RKO (cell line): ENCODE results near the gene SLC51A.

Experiments
- DNase-seq: peaks from one replicate; pipeline ENCODE4 v3.0.0-alpha.2; 2016; ENCODE audit warnings: low spot score

SLC51A gene

DNA sequence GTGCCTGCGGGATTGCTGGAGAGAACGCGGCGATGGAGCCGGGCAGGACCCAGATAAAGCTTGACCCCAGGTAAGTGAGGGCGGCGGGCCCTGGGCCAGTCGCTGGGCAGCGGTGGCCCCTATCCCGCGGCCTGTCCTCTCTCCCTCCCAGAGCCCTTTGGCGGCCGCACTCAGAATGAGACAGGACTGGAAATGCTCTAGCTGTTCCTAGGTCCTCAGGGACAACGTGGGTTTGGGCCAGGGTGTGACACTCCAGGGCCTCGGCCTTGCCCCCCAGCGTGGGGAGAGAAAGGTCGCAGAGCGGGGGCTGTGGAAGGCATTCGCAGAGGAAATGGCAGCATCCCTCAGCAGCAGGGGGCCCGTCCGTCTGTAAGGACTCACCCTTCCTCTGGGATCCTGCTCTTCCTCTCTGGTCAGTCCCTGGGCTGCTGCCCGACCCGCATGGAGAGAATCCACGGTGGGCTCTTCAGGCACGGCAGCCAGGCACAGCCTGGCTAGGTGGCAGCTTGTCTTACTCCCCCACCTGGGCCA lies 412 bp downstream of the SLC51A start:
- no peak for DNase-seq

DNA sequence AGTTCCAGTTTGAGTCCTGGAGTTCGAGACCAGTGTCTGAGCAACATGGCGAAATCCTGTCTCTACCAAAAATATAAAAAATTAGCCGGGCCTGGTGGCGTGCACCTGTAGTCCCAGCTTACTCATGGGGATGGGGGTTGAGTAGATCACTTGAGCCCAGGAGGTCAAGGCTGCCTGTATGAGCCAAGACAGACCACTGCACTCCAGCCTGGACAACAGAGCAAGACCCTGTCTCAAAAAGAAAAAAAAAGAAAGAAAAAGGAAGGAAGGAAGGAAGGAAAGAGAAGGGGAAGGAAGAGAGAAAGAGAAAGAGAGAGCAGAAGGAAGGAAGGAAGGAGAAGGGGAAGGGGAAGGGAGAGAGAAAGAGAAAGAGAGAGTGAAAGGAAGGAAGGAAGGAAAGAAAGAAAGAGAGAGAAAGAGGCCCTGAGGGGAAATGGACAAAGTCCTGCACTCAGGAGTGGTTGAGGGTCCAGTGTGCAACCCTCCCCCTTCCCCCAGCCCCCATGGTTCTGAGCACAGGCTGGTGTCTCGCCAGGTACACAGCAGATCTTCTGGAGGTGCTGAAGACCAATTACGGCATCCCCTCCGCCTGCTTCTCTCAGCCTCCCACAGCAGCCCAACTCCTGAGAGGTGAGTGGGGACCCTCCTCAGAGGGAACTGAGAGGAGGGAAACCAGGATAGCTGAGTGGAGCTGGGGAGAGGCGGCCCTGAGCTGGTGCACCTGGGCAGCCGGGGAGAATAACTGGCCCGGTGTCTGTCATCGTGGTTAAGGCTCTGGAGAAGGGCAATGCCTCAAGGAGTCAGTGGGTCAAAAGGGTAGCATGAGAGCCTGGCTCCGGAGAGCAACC lies 1.2 kb downstream of the SLC51A start:
- no peak for DNase-seq

DNA sequence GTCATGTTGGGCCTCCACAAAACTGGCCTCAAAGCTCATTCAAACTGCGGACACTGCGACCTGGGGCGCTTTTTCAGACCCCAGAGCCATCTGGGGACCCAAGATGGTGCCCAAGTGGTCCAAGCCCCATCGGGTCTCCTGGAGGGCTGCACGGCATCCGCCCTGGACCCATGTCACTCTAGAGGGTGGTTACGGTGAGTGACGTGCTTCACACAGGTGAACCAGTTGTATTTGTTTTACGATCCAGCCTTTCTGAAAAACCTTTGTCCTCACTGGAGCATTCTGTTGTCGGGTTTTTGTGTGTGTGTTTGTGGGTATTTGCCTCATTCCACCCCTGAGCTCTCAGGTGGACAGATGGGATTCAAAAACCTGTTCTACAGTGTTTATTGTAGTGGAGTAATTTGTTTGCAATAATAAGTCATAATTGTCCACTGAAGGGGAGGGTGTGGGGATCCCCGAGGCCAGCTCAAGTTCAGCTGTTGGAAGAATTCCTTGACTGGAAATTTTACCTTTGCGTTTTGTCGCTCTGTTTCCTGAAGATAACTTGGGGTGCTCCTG lies 1.9 kb downstream of the SLC51A start:
- no peak for DNase-seq

DNA sequence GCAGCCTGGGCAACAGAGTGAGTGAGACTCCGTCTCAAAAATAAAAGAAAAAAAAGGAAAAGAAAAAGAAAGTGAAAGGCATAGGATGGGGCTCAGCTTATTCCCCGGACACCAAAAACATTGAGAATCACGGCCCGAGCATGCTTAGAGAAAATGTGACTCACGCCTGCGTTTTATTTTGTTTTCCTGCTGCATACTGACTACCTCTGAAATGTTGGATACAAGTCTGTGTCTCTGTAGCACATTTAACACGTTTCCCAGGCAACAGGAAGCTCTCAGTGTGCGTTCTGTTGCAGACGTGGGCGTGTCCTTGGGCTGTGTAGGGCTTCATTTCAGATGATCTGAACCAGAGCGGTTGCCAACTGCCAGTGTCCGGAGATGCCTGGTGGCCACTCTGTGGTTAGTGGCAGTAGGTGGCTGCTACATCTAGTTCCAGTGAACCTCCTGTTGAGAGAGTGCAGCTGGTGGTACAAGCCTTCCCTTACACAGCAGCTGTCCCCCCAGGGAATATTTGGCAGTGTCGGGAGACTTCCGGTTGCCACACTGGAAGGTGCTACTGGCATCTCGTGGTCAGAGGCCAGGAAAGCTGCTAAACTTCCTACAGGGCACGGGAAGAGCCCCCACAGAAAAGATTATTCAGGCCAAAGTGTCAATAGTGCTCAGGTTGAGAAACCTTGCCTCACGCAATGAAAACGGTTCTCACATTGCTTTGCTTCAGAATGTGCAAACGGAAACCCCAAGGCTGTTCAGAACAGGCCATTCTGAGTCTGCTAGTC lies 3.0 kb downstream of the SLC51A start:
- DNase-seq, result peak; percentile 40

DNA sequence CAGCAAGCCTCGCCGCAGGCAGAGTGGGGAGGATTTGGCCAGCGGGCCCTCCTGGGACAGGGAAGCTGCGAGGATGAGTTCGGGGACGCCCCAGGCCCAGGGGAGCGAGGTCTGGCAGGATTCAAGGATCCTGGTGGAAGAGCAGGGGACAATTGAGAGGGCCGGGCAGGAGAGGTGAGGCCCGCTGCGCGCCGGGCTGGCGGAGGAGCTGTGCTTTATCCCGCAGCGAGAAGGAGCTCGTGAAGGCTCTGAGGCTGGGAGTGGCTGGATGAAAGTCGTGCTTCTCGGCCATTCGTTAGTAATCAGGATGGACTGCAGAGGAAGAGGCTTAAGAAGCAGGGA lies 3.6 kb downstream of the SLC51A start:
- DNase-seq, result no peak

DNA sequence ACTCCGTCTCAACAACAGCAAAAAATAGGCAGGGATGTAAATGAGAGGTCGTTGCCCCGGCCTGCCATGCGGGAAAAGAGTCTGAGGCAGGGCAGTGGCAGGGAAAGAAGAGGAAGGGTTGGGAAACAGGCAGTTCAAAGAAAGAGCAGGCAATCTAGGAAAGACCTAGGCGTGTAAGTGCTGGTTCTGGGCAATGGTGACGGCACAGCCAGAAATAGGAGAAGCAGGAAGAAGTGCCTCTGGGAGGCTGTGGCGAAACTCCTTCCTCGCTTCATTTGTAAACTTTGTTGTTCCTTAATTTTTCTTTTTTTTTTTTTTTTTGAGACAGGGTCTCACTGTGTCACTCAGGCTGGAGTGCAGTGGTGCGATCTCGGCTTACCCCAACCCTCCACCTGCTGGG lies 4.3 kb downstream of the SLC51A start:
- DNase-seq, result no peak

DNA sequence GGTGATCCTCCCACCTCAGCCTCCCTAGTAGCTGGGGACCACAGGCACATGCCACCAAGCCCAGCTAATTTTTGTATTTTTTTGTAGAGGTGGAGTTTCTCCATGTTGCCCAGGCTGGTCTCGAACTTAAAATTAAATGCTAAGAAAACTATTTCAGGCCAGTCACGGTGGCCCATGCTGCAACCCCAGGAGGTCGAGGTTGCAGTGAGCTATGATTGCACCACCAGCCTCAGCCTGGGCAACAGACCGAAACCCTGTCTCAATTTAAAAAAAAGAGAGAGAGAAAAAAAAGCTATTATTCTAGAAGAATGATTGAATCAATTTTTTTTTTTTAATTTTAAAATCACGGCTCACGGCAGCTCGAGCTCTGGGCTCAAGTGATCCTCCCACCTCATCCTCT lies 4.7 kb downstream of the SLC51A start:
- no peak for DNase-seq

DNA sequence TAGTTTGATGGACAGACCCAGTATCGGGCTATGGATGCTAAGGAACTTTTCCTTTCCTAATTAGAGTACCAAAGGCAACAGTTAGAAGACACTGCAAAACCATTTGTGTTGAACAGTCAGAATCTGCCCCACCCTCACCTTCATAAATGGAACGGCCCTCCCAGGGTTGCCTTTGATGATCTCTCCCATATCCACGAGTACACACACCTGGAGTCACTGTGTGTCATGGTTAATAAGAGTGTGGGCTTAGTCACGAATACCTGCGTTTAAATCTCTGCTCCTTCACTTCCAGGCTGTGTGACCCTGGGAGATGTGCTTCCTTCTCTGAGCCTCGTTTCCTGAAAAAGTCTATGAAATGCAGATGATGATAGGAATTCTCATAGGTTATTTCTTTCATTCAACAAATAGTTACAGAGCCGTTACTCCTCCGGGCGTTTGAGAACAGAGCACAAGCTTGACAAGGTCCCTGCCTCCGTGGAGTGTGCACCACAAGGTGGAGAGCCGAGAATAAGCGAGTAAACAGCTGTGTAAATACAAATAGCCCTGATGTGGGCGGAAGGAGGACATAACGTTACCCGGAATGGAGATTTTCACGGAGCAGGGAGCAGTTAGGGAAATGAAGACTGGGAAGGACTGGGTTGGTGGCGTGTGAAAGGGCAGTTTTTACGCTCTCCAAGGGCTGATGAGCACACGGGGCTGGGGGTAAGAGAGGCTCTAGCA lies 6.7 kb downstream of the SLC51A start:
- no peak for DNase-seq

DNA sequence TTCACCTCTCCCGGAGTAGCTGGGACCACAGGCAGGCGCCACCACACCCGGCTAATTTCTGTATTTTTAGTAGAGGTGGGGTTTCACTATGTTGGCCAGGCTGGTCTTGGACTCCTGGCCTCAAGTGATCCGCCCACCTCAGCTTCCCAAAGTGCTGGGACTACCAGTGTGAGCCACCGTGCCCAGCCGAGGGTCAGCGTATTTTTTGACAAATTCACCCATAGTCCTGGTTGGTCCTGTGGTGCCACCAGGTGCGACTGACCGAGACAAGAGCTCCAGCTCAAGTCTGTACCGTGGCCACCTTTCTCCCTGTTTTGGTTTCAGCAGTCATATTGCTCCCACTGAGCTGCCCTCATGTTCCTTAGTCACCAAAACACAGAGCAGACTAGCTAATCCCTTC lies 8.8 kb downstream of the SLC51A start:
- no peak for DNase-seq

DNA sequence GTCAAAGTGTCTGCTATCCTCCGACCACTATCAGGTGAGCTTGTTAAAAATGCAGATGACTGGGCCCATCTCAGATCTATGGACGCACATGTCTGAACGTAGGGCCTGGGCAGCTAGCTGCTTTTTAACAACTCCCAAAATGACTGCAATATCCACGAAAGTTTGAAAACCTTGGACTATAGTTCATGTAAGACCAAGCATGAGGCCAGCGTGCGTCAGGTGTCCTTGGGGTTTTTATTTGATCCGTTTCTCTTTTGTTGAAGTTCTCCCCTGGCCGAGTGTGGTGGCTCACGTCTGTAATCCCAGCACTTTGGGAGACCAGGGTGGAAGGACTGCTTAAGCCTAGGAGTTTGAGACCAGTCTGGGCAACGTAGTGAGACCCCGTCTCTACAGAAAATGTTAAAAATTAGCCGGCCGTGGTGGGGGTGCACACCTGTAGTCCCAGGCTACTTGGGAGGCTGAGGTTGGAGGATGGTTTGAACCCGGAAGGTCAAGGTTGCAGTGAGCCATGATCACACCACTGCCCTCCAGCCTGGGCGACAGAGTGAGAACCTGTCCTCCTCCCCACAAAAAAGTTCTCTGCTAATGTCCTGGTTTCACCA lies 9.5 kb downstream of the SLC51A start:
- no peak for DNase-seq

DNA sequence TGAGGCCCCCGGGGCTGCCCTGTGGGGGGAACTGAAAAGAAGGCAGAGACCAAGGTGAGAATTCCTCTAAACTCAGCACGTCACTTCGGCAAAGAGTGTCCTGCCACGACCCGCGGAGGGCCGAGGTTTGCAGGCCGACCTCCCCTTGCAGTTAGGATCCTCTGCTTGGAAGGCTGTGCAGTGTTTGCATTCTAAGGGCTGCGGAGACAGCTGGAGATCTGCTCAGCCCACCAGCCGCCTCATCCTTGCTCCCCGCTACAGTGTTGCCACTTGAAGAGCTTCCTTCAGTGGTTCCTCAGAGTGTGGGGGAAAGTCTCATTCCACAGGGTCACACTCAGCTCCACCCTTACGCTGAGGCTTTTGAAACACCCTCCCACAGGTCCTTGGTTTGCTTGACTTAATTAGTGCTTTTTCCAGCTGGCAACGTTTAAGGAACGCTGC lies 10.8 kb downstream of the SLC51A start:
- DNase-seq, result no peak

DNA sequence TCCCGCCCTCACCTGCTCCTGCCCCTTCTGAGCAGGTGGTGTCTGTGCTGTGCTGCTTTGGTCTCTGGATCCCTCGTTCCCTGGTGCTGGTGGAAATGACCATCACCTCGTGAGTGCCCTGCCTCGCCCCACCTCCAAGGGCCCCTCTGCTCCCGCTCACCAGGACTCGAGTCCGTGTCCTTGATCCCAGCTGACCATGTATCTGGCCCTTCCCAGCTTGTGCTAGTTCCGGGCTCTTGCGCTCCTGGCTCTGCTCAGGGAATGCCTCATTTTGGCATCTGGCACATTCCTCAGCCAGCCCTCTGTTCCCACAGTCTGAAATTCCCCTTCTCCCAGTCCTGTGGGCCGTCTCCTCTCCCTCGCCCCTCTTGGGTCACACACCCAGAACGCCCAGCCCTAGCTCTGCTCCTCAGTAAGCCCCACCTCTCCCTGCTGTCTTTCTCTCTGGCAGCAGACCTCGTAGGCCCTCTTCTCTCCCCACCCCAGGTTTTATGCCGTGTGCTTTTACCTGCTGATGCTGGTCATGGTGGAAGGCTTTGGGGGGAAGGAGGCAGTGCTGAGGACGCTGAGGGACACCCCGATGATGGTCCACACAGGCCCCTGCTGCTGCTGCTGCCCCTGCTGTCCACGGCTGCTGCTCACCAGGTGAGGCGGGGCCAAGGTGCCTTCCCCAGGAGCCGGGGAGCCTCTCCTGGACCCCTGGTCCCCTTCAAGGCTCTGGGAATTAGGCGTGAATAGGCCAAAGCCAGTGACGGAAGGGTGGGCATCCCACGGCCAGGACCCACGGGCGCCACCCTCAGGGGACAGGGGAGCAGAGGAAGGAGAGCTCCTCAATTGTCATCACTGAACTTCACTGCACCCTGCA lies 11.5 kb downstream of the SLC51A start:
- no peak for DNase-seq

DNA sequence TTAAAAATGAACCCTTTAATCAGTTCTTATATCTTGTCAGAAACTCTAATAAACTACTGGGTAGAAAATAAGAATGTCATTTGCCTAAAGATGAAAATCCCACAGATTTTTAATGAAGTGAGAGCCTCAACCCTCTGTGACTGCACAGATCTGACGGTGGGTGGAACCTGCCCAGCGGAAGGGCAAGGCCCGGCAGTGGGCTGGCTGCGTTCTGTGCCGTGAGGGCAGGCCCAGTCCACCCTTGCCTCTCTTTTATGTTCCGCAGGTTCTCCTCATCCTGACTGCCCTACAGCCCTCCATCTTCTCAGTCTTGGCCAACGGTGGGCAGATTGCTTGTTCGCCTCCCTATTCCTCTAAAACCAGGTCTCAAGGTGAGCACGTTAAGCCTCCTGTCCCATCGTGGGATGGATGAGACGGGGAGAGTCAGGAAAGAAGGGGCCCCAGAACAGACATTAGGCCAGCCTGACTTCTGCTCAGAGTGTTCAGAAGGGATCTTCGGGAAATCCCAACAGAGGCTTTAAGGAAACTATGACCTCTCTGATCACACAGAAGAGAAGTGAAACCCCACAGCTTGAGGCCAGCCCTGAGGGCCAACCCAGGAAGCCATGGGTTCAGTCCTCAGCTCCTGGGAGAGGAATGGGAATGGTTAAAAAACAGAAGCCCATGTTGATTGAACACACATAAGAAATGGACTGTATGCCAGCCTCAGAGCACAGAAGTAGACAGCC lies 16.0 kb downstream of the SLC51A start:
- no peak for DNase-seq

DNA sequence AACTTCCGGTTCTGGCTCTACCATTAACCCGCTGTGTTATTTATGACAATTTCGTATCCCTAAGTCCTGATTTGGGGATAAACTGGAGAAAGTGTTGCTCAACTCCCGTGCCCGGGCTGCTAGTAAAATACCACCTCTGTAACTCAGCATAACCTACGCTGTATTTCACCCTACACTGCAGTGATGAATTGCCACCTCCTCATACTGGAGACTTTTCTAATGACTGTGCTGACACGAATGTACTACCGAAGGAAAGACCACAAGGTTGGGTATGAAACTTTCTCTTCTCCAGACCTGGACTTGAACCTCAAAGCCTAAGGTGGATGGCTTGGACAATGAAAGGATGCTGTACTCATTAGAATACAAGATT lies 16.5 kb downstream of the SLC51A start:
- no peak for DNase-seq

DNA sequence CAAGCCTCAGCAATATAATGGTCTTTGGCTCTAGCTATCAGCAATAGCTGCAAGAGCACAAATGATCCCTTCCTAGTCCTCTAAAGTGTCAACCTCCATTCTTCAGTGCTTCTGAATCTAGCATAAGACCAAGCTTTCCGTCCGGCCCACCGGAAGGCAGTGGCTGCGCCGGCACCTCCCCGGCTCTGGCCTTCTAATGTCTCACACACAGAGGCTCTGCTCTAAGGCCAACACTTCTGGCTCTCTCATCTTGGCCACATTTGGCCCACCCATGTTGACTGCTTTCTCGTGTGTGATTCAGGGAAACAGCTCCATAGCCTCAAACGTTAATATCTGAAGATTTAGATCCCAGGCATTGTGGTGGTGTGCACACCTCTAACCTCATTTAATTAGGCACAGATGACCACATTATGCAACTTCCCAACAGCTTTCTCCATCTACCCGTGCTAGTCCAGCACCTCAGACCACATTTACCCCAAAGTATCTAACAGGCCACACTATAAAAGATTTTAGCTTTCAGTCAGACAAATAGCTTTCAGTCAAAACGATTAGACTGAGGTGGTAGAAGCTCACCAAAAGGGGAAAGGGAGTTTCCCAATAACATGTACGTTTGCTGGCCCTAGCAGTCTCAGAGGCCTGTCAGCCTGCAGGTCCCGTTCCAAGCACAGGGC lies 19.3 kb downstream of the SLC51A start:
- DNase-seq, result no peak

DNA sequence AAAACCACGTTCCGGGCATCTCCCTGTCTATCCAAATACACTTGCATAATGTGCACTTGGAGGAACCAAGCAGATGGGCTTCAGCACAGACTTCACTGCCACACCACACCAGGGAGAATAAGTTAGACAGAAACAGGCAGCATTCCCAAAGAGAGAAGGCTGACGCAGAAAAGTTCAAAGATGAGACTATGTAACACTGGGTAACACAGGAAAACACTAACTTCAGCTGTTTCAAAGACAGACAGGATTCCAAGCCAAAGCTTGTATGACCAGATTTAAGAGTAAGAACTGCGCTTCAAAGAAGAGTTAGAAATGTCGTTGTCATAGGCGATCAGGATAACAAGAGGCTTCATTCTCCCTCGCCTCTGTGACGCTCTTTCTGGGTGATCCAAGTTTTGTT lies 19.9 kb downstream of the SLC51A start:
- no peak for DNase-seq

DNA sequence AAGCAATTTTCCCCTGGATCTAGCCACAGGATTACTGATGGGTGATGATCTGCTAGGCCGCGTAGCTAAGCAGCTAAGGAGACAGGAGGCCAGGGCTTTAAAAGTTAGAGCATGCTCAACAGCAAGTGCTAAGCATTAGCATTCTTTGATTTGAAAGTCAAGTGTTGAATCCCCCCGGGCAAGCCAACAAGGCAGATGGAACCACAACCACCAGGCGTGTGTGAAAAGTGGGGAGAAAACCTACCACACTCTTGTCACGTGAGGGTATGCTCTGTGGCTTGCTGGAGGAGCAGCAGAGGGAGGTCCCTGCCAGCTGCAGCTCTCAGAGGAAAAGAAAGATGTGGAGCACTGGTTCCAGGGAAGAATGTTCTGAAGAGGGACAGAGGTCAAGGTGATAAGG lies 20.9 kb downstream of the SLC51A start:
- no peak for DNase-seq

DNA sequence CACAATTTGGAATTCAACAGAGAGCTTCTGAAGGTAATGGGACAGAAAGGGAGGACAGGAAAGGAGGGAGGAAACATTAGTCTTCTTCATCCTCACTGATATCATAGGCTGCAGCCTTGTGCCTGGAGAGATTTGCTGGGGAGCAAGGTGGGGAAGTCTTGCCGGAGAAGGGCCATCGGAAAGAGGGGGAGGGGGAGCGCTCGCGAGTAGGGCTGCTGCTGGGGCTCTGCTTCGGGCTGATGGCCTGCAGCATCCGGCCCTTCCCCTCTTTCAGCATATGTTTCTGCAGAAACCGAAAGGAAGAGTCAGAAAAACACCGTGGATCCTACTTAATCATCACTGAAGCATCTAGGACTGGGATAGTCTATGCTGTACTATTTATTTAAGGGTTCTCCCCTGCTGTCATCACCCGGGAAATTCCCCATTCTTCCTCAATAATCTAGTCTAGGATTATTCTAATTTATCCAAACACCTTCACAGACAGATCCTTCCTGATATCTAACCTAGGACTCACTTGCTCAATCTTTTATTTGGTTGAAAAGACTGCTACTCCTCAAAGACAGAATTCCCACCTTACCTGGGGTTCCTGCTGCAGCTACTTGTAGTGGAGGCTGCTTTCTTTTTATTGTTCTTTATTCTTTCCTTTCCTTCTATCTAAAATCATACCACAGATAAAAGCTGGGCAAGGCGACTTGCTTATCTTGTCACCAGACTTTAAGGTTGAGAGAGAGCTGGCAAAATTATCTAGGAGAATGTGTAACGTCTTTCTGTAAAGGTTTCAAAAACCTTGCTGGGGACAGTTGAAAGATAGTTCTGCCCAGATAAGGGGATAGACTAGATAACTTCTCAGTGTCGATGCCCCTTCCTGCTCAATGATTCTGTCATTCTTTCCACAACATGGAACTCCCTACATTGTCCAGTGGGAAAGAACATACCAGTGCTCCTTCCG lies 22.6 kb downstream of the SLC51A start:
- no peak for DNase-seq

DNA sequence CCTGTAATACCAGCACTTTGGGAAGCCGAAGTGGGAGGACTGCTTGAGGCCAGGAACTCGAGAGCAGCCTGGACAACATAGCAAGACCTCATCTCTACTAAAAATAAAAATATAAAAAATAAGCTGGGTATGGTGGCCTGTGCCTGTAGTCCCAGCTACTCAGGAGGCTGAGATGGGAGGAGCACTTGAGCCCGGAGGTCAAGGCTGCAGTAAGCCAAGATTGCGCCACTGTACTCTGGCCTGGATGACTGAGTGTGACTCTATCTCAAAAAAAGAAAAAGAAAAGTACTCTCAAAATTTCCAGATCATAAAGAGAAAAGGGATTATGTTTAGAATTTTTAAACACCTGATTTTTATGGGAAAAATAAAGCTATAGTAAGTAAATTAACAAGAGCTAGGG lies 24.1 kb downstream of the SLC51A start:
- no peak for DNase-seq
